ENCODE results near the gene YKT6. TPM values are rescaled to one million over a fixed set of nuclear protein-coding genes. Genes with fewer than 3 reads are reported as not detected.

Gene YKT6
- polyA plus RNA-seq, 1 donor (not counting 4 experiments of a cell fraction or from before 2014, with no cell fraction given) = 148 TPM

- dilution Hi-C loops (cut with MboI; ENCODE audit: extremely low pct_ligation_motif_present, low sequenced_read_pairs) = no loop called here
- no peak overlapping the region for H3K4me3 ChIP-seq (ENCODE audit: control insufficient read depth in 2 of 3, extremely low read depth in 1 of 3, insufficient read depth in 2 of 3, low read depth in 1 of 3, low read length in 3 of 3)
- DNase-seq (ENCODE audit: low read depth, low spot score) (no peak), FAIRE-seq (no peak)
- H3K79me2 ChIP-seq (ENCODE audit: control insufficient read depth, insufficient read depth, low read length) = no peaks in the 10 kb centered on the region
- H3K9me3 ChIP-seq (ENCODE audit: control insufficient read depth, low read depth, low read length) = no peaks in the 10 kb centered on the region
- no peak overlapping the region for H3K9ac ChIP-seq (ENCODE audit: control insufficient read depth, extremely low read depth, insufficient read depth, low read length)
- H4K20me1 ChIP-seq (ENCODE audit: control insufficient read depth, extremely low read depth, insufficient read depth, low read length) = no peaks in the 10 kb centered on the region
- no peaks in the 10 kb centered on the region for H3K36me3 ChIP-seq (ENCODE audit: control insufficient read depth in 2 of 2, extremely low read depth in 1 of 2, insufficient read depth in 2 of 2, low read length in 2 of 2)
- H2AFZ ChIP-seq (ENCODE audit: control insufficient read depth, low read length) = no peak overlapping the region
- H3K4me2 ChIP-seq (ENCODE audit: control insufficient read depth, extremely low read depth, insufficient read depth, low read depth, low read length) = no peak overlapping the region
- H3K4me1 ChIP-seq (ENCODE audit: control insufficient read depth, extremely low read depth, insufficient read depth, low read length) = peaks cover 10% of the 10 kb centered on the region
- H3K27me3 ChIP-seq (ENCODE audit: control insufficient read depth, extremely low read depth, insufficient read depth, low read length) = no peaks in the 10 kb centered on the region
- no peak for TF ChIP-seq EZH2 (IDR thresholded peaks at IDR 0.05; ENCODE audit: low read length)
- no peak for TF ChIP-seq CTCF (optimal IDR thresholded peaks at IDR 0.05 in 1 of 3, IDR thresholded peaks at IDR 0.05 in 1 of 3, conservative IDR thresholded peaks at IDR 0.05 in 1 of 3; ENCODE audit: extremely low read depth in 1 of 3, insufficient read depth in 2 of 3, low read length in 3 of 3)
- H3K9me1 ChIP-seq (ENCODE audit: control insufficient read depth, extremely low read depth, insufficient read depth, low read length) = no peaks in the 10 kb centered on the region
- H3K27ac ChIP-seq (ENCODE audit: control insufficient read depth, insufficient read depth, low read length) = no peak overlapping the region
These were observed 21.3 kb downstream of the YKT6 start for GRCh38 chr7:44222074-44222473.

- dilution Hi-C loops (cut with MboI; ENCODE audit: extremely low pct_ligation_motif_present, low sequenced_read_pairs) = no loop called here
- FAIRE-seq = no peak
These were observed 22.0 kb downstream of the YKT6 start for GRCh38 chr7:44222776-44223261.

More at GRCh38 chr7:44222776-44223261, 22.0 kb downstream of the YKT6 start:
- no peaks in the 10 kb centered on the region for H3K36me3 ChIP-seq (ENCODE audit: control insufficient read depth in 2 of 2, extremely low read depth in 1 of 2, insufficient read depth in 2 of 2, low read length in 2 of 2)
- H3K9me1 ChIP-seq (ENCODE audit: control insufficient read depth, extremely low read depth, insufficient read depth, low read length) = no peaks in the 10 kb centered on the region
- no peak overlapping the region for H2AFZ ChIP-seq (ENCODE audit: control insufficient read depth, low read length)
- H3K27ac ChIP-seq (ENCODE audit: control insufficient read depth, insufficient read depth, low read length) = no peak overlapping the region
- H3K4me3 ChIP-seq (ENCODE audit: control insufficient read depth in 2 of 3, extremely low read depth in 1 of 3, insufficient read depth in 2 of 3, low read depth in 1 of 3, low read length in 3 of 3) = no peak overlapping the region
- no peaks in the 10 kb centered on the region for H3K9me3 ChIP-seq (ENCODE audit: control insufficient read depth, low read depth, low read length)
- TF ChIP-seq EZH2 (IDR thresholded peaks at IDR 0.05; ENCODE audit: low read length) (no peak), CTCF (optimal IDR thresholded peaks at IDR 0.05 in 1 of 3, IDR thresholded peaks at IDR 0.05 in 1 of 3, conservative IDR thresholded peaks at IDR 0.05 in 1 of 3; ENCODE audit: extremely low read depth in 1 of 3, insufficient read depth in 2 of 3, low read length in 3 of 3) (no peak)
- no peaks in the 10 kb centered on the region for H3K79me2 ChIP-seq (ENCODE audit: control insufficient read depth, insufficient read depth, low read length)
- peaks cover 10% of the 10 kb centered on the region for H3K4me1 ChIP-seq (ENCODE audit: control insufficient read depth, extremely low read depth, insufficient read depth, low read length)
- no peak overlapping the region for H3K4me2 ChIP-seq (ENCODE audit: control insufficient read depth, extremely low read depth, insufficient read depth, low read depth, low read length)
- H4K20me1 ChIP-seq (ENCODE audit: control insufficient read depth, extremely low read depth, insufficient read depth, low read length) = no peaks in the 10 kb centered on the region
- H3K27me3 ChIP-seq (ENCODE audit: control insufficient read depth, extremely low read depth, insufficient read depth, low read length) = no peaks in the 10 kb centered on the region
- DNase-seq (ENCODE audit: low read depth, low spot score) = no peak
- H3K9ac ChIP-seq (ENCODE audit: control insufficient read depth, extremely low read depth, insufficient read depth, low read length) = no peak overlapping the region

All from keratinocyte (primary cell).